Forelimb muscle (tissue), 1 donor: Measurements from ENCODE around the gene GRIK4. TPM values are rescaled to one million over a fixed set of nuclear protein-coding genes. Genes with fewer than 3 reads are reported as not detected.
"Not testable (repeated sequence)": the region's sequence is repeated elsewhere in the genome, so short reads cannot be mapped to it uniquely, and the experiment has no call there.

ENCODE experiments used
- DNase-seq: peaks from one replicate; pipeline ENCODE4 v3.0.0-alpha.2; 2013; ENCODE audit warnings: low read depth
- polyA plus RNA-seq: library from polyadenylated mRNA; unstranded; fragments of 120-200 nt; gene quantifications from one replicate; pipeline ENCODE4 v1.2.1, GENCODE V29; 2013; ENCODE audit not compliant: insufficient read length

GRIK4 gene, protein sequence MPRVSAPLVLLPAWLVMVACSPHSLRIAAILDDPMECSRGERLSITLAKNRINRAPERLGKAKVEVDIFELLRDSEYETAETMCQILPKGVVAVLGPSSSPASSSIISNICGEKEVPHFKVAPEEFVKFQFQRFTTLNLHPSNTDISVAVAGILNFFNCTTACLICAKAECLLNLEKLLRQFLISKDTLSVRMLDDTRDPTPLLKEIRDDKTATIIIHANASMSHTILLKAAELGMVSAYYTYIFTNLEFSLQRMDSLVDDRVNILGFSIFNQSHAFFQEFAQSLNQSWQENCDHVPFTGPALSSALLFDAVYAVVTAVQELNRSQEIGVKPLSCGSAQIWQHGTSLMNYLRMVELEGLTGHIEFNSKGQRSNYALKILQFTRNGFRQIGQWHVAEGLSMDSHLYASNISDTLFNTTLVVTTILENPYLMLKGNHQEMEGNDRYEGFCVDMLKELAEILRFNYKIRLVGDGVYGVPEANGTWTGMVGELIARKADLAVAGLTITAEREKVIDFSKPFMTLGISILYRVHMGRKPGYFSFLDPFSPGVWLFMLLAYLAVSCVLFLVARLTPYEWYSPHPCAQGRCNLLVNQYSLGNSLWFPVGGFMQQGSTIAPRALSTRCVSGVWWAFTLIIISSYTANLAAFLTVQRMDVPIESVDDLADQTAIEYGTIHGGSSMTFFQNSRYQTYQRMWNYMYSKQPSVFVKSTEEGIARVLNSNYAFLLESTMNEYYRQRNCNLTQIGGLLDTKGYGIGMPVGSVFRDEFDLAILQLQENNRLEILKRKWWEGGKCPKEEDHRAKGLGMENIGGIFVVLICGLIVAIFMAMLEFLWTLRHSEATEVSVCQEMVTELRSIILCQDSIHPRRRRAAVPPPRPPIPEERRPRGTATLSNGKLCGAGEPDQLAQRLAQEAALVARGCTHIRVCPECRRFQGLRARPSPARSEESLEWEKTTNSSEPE
- 0.23 TPM for polyA plus RNA-seq

DNA sequence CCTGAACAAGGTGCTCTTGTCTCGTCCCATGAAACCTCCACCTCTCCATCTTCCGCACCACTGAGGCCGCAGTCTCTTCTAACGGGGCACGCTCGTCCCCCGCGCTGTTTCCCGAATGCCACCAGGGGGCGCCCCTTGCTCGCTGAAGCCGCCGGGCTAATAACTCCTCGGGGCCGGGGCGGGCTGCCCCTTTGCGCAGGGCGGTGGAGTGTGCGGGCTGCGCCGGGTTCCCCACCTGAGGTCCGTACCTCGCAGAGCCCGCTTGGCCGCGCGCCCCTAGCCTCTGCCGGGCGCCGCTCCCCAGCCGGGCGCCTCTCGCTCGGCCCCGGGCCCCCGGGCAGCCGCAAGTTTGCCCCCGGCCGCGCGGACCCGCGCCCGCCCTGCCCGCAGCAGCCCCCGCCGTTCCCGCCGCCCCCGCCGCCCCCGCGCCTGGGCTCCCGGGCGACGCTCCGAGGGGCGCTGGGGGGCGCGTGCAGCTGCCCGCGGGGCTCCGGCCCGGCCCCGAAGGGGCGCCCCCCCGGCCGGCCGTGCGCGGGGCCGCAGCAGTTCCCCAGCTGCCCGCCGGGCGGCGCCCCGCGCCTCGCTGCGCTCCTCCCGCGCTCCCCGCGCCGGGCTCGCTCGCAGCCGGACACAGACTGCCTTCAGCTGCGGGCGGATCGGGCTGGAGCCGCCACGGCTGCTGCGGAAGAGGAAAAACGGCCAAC, at the start of gene GRIK4:
Gene GRIK4 (plus strand): TSS at position 633 of the 704 bp plus-strand sequence. CDS start 148,571 bp downstream, outside the sequence.
- DNase-seq = no peak

DNA sequence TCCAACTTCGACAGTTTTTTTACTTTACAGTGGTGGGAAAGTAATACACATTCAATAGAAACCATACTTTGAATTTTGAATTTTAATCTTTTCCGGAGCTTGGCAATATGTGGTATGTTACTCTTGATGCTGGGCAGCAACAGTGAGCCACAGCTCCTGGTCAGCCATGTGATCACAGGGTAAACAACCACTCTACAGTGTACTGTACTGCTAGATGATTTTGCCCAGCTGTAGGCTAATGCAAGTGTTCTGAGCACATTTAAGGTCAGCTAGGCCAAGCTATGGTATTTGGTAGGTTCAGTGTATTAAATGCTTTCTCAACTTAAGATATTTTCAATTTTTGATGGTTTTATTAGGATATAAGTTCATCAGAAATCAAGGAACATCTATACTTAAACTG, 48.7 kb upstream of the GRIK4 start:
- no peak for DNase-seq

DNA sequence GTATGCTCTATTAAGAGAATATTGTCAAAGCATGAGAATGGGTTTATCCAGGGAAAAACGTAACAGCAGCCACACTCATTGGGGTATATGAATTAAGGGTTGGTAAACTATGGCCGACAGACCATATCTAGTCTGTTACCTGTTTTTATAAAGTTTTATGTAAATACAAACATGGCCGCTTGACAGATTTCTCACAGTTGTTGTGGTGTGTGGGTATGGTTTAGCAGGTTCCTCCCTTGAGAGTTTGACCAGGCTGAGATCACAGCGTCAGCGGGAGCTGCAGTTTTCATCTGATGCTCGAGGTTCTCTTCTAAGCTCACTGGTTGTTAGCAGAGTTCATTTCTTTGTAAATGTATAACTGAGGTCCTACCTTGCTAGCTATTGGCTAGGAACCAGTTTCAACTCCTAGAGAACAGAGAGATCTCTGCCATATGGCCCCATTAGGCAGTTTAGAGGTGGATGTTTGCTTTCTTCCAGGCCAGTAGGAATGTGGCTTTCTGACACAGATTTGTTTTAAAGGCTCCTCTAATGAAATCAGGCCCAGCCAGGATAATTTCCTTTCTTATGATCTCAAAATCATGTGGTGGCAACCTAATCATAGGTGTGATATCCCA, 45.5 kb upstream of the GRIK4 start:
- no peak for DNase-seq

DNA sequence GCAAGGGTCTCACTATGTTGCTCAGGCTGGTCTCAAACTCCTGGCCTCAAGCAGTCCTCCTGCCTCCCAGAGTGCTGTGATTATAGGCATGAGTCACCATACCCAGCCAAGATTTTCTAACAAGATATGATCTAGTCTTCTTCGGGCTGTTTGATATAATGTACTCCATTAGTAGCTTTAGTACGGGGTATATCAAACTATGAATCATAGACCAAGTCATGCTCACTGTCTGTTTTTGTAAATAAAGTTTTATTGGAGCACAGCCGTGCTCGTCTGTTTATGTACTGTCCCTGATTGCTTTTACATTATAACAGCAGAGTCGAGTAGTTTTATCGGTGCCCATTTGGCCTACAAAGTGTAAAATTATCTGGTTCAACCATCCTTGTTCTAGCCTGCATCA, 43.9 kb upstream of the GRIK4 start:
- no peak for DNase-seq

DNA sequence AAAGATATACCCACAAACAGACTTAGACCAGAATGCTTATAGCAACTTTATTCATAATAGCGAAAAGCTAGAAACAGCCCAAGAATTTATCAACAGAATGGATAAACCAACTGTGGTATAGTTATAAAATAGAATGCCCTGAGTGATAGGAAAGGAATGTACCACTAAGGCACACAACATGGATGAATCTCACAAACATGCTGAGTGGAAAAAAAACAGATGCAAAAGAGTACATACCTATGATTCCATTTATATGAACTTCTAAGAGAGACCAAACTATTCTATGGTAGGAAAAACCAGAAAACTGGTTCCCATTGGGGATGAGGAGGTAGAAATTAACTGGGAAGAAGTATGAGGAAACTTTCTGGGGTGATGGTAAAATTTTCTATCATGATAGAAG, 40.4 kb upstream of the GRIK4 start:
- no peak for DNase-seq

DNA sequence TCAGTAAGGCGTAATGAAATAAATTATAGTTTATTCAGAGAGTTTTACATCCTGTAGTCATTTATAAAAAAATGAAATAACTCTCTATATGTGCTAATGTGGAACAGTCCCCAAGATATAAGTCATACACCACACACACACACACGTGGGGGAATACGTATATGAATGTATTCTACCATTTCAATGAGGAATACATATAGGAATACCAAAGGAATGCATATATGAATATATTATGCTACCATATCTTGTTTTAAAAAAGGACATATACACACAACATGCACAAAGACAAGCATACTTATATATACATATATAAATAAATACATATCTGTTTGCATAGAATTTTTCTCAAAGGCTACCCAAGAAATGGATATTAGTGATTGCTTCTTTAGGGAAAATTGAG, 39.6 kb upstream of the GRIK4 start:
- DNase-seq = no peak

DNA sequence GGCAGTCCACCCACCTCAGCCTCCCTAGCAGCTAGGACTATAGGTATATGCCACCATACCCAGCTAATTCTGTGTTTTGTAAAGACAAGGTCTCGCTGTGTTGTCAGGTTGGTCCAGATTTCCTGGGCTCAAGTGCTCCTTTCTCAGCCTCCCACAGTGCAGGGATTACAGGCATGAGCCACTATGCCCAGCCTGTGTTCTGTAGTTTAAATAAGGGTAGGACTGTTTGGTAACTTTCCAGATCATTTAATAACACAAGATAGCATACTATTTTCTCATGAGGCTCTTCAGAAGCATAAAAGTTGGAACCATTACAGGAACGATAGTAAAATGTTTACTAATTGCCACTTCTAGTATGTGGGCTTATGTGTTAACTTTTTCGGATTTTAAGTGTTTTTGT, 38.0 kb upstream of the GRIK4 start:
- no peak for DNase-seq

DNA sequence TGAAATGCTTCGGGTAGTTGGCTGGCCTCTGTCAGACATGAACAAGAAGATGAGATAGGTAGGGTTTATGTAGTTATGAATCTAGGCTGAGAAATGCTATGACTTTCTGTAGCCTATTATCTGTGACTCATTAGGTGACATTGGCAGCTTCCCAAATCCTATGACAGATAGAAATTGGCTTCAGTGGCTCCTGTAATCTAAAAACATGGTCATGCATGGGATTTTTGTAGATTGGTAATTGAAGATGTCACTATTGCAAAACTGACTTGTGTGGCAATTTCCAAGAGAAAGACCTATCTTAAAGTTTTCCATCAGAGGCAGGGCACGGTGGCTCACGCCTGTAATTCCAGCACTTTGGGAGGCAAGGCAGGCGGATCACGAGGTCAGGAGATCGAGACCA, 29.4 kb upstream of the GRIK4 start:
- no peak for DNase-seq

DNA sequence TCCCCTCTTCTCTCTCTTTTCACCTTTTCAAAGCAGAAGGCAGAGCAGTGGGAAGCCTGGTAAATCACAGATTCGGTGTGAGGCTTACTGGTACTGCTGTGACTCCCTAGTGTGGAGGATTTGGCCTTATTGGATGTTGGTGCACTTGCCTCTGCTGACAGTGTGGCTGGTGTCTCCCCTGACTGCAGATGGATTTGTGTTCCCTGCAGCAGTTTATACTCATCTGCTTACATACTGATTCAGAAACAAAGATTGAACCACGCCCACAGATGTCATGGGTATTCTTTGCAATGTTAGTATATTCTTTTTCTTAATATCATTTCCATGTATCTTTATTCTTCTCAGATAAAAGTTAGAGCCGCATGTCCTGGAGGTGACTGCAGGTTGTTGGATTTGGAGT, 26.8 kb upstream of the GRIK4 start:
- no peak for DNase-seq

DNA sequence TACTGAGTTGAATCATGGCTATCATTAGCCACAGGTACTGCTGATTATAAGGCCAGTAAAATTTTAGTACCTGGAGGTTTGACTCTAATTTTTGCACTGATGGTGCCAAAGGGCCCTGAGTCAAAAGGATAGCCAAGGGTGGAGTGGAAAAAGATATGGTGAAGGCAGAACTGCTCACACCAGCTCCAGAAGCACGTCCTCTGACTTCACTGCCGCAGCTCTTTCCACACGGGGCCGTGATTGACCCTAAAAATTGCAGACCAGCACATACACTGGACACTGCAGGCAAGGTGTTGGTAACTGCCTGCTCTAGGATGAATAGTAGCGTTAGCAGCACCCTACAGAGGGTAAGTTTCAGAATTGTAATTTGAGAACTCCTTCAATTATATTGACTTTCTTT, 25.4 kb upstream of the GRIK4 start:
- no peak for DNase-seq

DNA sequence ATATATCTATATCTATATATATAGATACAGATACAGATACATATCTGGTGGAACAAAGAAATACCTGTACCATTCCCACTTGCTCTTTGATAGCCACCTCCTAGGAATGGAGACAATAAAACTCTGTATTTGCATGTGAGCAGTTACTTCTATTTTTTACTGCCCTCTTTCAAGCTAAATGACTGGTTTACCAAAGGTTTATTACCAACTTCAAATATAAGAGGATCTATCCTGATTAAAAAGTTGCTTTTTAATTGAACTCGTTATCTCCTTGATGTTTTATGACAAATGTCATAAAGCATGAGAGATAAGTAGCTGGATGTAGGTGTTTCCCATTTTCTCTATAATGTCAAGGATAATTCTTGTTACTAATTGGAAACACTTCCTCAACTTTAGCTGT, 21.7 kb upstream of the GRIK4 start:
- DNase-seq = no peak

DNA sequence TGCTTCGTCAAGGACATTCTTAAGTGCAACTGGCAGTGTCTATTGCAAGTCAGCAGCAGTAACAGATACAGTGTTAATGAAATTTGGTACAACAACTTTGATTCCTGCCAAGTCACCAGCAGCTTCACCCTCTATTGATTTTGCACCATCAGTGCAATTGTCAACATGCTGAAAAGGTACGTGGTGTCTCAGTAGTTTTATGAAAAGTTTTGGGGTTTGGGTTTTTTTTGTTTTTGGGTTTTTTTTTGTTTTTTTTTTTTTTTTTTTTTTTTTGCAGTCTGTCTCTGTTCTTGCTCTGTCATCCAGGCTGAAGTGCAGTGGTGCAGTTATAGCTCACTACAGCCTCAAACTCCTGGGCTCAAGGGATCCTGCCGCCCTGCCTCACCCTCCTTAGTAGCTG, 19.1 kb upstream of the GRIK4 start:
- DNase-seq = no peak

DNA sequence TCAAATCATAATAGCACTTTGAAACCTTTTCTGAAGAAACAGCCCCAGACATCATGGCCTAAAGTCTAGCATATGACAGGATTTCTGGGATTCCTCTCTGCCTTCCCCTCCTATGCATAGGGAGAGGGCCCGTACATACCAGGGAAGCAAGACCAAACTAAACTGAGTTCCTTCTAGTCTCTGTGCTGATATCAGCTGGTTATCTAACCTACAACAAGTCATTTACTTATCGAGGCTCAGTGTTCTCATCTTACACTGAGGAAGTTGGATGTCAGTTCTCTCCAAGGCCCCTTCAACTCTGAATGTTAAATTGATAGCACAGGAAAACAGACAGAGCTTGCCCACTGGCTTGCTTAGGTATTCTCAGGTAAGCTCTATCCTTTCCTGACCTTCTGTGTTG, 17.0 kb upstream of the GRIK4 start:
- no peak for DNase-seq

DNA sequence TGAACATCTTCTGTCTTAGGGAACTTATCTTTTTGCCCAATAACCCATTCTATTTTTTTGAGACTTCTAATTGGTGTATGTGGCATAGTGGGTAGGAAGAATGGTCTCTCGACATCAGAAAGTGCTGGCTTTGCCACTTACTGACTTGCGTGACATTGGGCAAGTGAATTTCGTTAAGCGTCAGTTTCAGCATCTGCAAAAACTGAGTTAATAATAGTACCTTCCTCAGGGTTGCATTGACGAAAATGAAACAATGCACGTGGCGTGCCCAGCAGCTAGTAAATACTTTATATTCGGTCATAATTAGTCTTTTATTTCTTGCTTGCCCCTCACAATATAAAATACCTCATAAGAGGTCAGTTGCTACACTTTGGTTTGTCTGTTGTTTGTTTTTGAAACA, 12.5 kb upstream of the GRIK4 start:
- DNase-seq = no peak

DNA sequence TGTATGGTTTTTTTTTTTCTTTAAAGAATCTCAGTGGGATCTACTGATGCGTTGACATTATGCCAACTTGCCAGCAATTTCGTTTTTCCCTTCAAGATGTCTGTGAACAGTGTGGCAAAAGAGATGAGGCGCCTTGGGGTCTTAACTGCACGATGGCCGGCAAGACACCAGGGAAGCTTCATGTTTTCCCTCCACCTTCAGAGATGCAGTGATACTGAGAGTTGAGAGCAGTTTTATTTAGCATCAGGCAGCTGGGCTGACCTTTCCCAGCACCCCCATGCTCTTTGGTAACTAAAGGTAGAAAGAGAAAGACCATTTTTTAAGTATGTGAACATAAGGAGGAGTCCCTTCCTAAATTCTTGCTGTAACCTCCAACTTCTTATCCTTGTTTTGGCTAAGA, 11.7 kb upstream of the GRIK4 start:
- no peak for DNase-seq

DNA sequence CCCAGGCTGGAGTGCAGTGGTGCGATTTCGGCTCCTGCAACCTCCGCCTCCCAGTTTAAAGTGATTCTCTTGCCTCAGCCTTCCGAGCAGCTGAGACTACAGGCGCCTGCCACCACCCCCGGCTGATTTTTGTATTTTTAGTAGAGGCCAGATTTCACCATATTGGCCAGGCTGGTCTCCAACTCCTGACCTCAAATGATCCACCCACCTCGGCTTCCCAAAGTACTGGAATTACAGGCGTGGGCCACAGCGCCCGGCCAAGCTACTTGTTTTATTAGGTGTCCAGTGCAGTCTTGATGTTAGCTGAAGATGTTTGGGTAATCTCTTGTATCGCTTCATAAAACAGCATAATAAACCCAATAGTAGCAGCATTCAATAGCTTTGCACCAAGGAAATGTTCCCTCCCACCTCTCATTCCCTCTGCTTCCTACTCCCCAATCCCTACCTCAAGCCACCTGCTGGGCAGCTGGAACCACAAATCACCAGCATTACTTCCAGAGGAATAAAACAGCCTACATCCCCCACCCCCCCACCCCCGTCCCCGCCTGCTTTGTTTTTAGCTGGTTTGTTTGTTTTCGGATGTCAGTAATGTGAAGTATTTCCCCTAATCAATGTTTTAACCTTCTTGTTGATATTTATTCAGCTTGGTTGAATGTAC, 11.0 kb upstream of the GRIK4 start:
- DNase-seq = no peak

DNA sequence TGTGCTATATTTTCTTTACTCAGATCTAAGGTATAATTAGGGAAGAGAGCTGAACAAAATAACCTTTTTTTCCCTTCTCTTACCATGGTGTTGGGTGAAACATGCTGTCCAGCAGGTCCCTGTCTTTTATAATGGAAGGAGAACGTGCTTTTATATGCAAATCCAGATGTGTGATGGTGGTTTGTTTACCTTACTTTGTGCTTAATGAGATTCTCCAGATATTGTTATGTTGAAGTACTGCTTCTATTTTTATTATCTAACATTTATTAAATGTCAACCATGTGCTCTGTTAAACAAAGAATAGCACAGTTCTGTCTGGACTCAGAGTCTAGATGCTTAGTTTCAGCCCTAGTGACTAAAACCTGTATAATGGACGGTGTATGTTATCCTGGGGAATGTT, 10.1 kb upstream of the GRIK4 start:
- no peak for DNase-seq

DNA sequence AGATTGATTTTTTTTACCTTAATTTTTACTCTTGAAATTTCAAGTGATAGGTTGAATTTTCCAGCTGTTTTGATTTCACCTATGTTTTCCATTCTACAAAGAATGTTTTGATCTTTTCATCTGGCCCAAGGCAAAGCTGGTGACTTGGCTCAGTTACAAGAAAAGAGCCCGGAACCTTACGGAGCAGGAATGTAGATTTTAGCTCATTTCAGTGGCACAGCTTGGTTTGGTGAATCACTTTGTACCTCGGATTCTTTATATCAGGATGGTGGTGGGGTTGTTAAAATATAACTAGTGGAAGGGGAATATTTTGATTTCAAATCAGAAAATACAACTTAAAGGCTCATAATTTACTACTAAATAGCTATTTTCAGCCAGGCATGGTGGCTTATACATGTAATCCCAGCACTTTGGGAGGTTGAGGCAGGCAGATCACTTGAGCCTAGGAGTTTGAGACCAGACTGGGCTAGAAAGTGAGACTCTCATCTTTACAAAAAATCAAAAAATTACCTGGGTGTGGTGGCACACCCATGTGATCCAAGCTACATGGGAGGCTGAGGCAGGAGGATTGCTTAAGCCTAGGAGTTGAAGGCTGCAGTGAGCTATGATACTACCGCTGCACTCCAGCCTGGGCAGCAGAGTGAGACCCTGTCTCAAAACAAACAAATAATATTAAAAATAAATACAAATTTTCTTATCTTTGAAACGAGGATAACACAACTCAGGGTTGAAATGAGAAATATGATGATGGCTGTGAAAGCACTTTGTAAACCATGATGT, 9.4 kb upstream of the GRIK4 start:
- no peak for DNase-seq

DNA sequence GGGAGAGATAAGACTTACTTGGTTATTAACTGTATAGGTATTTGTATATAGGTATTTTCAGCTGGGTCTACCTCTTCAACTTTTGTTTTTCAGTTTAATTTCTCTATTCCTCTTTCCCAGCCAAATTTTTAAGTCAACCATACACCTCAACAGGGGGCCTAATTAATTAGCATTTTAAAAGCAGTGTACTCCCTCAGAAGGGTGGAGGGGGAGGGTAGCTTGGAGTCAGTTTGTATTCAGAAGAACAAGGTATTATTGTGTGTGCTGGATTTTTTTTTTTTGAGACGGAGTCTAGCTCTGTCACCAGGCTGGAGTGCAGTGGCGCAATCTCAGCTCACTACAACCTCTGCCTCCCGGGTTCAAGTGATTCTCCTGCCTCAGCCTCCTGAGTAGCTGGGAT, 8.0 kb upstream of the GRIK4 start:
- not testable (repeated sequence) for DNase-seq

DNA sequence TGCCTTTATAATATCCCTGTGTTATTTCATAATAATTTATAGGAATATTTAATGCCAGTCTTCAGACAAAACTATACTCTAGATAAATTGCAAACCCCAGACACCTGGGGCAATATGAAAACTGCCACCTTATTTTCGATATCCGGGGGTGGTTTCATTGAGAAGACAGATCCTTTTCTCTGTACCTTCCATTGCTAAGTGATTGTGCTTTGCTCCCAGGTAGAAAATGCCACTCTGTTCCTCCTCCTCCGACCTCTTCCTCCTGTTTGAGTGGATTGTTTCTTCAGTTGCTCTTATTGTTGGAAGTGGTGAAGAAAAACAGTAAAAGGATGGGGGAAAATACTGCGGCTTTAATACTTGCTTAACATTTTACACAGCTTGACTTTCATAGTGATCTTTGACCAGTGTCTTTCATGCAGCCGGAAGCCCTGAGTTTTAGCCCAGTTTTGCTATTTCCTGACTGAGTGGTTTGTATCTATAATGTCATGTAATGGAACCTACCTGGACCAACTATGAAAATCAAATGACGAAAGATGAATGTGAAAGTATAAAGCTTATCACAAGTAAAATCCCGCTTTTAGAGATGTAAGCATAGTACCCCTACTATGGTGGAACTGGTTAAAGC, 5.6 kb upstream of the GRIK4 start:
- no peak for DNase-seq
